Measurements from ENCODE around the gene SND1.

Gene SND1

GRCh38 chr7:127705461-127705959 lies 53.5 kb downstream of the SND1 start:
- Histone ChIP-seq H3K4me3 (ENCODE audit: low read depth, low read length) (no peak overlapping the region), H3K27ac (no peak overlapping the region), H3K27me3 (replicated peaks) (no peaks in the 10 kb centered on the region), H3K36me3 (replicated peaks) (peaks cover 59% of the 10 kb centered on the region)
- DNase-seq, result no peak
- in situ Hi-C loops (cut with HindIII; ENCODE audit: low pct_ligation_motif_present, low sequenced_read_pairs), result no loop called here
- no peak for TF ChIP-seq CTCF (IDR thresholded peaks at IDR 0.05; ENCODE audit: low read depth, low read length, missing control alignments)

GRCh38 chr7:127706766-127707165 lies 54.8 kb downstream of the SND1 start:
- Histone ChIP-seq H3K36me3 (replicated peaks) (peaks cover 50% of the 10 kb centered on the region), H3K27me3 (replicated peaks) (no peaks in the 10 kb centered on the region), H3K4me3 (ENCODE audit: low read depth, low read length) (no peak overlapping the region), H3K27ac (no peak overlapping the region)
- in situ Hi-C loops (cut with HindIII; ENCODE audit: low pct_ligation_motif_present, low sequenced_read_pairs), result no loop called here
- TF ChIP-seq CTCF (IDR thresholded peaks at IDR 0.05; ENCODE audit: low read depth, low read length, missing control alignments), result no peak
- no peak for DNase-seq

- in situ Hi-C loops (cut with HindIII; ENCODE audit: low pct_ligation_motif_present, low sequenced_read_pairs), result no loop called here
- no peak for TF ChIP-seq CTCF (IDR thresholded peaks at IDR 0.05; ENCODE audit: low read depth, low read length, missing control alignments)
- Histone ChIP-seq H3K27ac (no peak overlapping the region), H3K4me3 (ENCODE audit: low read depth, low read length) (no peak overlapping the region), H3K27me3 (replicated peaks) (no peaks in the 10 kb centered on the region), H3K36me3 (replicated peaks) (peaks cover 47% of the 10 kb centered on the region)
- DNase-seq, result no peak
Measured at GRCh38 chr7:127708201-127708600, 56.2 kb downstream of the SND1 start.

GRCh38 chr7:127708788-127709187 lies 56.8 kb downstream of the SND1 start:
- peak; percentile 82 for DNase-seq
- TF ChIP-seq CTCF (IDR thresholded peaks at IDR 0.05; ENCODE audit: low read depth, low read length, missing control alignments), result peak; percentile 73
- H3K27me3 ChIP-seq (replicated peaks), result no peaks in the 10 kb centered on the region
- H3K27ac ChIP-seq, result no peak overlapping the region
- no peak overlapping the region for H3K4me3 ChIP-seq (ENCODE audit: low read depth, low read length)
- peaks cover 45% of the 10 kb centered on the region for H3K36me3 ChIP-seq (replicated peaks)
- in situ Hi-C loops (cut with HindIII; ENCODE audit: low pct_ligation_motif_present, low sequenced_read_pairs), result no loop called here

- no peak overlapping the region for H3K27ac ChIP-seq
- peaks cover 38% of the 10 kb centered on the region for H3K36me3 ChIP-seq (replicated peaks)
- H3K27me3 ChIP-seq (replicated peaks), result no peaks in the 10 kb centered on the region
- no peak for DNase-seq
- no peak overlapping the region for H3K4me3 ChIP-seq (ENCODE audit: low read depth, low read length)
- TF ChIP-seq CTCF (IDR thresholded peaks at IDR 0.05; ENCODE audit: low read depth, low read length, missing control alignments), result no peak
- in situ Hi-C loops (cut with HindIII; ENCODE audit: low pct_ligation_motif_present, low sequenced_read_pairs), result no loop called here
Measured at GRCh38 chr7:127710635-127711034, 58.6 kb downstream of the SND1 start.

GRCh38 chr7:127711872-127712271 lies 59.9 kb downstream of the SND1 start:
- H3K4me3 ChIP-seq (ENCODE audit: low read depth, low read length), result no peak overlapping the region
- H3K36me3 ChIP-seq (replicated peaks), result peaks cover 34% of the 10 kb centered on the region
- no peak for TF ChIP-seq CTCF (IDR thresholded peaks at IDR 0.05; ENCODE audit: low read depth, low read length, missing control alignments)
- in situ Hi-C loops (cut with HindIII; ENCODE audit: low pct_ligation_motif_present, low sequenced_read_pairs), result no loop called here
- H3K27me3 ChIP-seq (replicated peaks), result no peaks in the 10 kb centered on the region
- DNase-seq, result no peak
- no peak overlapping the region for H3K27ac ChIP-seq
